ENCODE data around the gene LRRC8B. TPM values are rescaled to one million over a fixed set of nuclear protein-coding genes. Genes with fewer than 3 reads are reported as not detected.

Gene LRRC8B
- total and polyA plus RNA-seq, 2 of the 8 experiments (the other 6 are each of a cell fraction or from before 2014, with no cell fraction given): 18.4 to 29.2 TPM

- TF ChIP-seq TCF12 (IDR thresholded peaks at IDR 0.05; ENCODE audit: low read depth, low read length) (no peak), POLR2A (IDR thresholded peaks at IDR 0.05; ENCODE audit: control extremely low read depth in 1 of 2, low read depth in 2 of 2, low read length in 2 of 2) (no peak), EP300 (IDR thresholded peaks at IDR 0.05; ENCODE audit: borderline replicate concordance in 1 of 2, low read depth in 2 of 2, low read length in 2 of 2) (no peak)
These were observed 49.4 kb upstream of the LRRC8B start (continued) for GRCh38 chr1:89475269-89475668.

Measured in H1 (cell line).